T-helper 17 cell (primary cell): ENCODE measurements around the gene LPCAT1. TPM values are rescaled to one million over a fixed set of nuclear protein-coding genes. Genes with fewer than 3 reads are reported as not detected.
"Not testable (repeated sequence)": the region's sequence is repeated elsewhere in the genome, so short reads cannot be mapped to it uniquely, and the experiment has no call there.

Experiments used
- ATAC-seq: fragments of 150-1000 bp; cut with Tn5 transposase; 2 replicates; pipeline ENCODE4 v1.10.0; 2021; ENCODE audit warnings: mild to moderate bottlenecking, moderate library complexity
- DNase-seq, 3 donors: peaks; one replicate each; pipeline versions ENCODE4 v3.0.0 to v3.0.0-alpha.2; 2020 to 2021
- H3K9me3 ChIP-seq: one replicate; pipeline ENCODE4 v1.7.0; 2013; ENCODE audit warnings: low read length, mild to moderate bottlenecking; ENCODE audit not compliant: control insufficient read depth, poor library complexity, severe bottlenecking
- H3K27ac Mint-ChIP-seq: one replicate; pipeline ENCODE4 v1.8.0; 2022; ENCODE audit warnings: mild to moderate bottlenecking, moderate library complexity, mixed read lengths
- H3K27me3 Mint-ChIP-seq: one replicate; pipeline ENCODE4 v1.8.0; 2022; ENCODE audit warnings: mixed read lengths
- H3K36me3 Mint-ChIP-seq: one replicate; pipeline ENCODE4 v1.8.0; 2022; ENCODE audit warnings: low read depth, mixed read lengths
- H3K4me1 Mint-ChIP-seq: one replicate; pipeline ENCODE4 v1.8.0; 2022; ENCODE audit warnings: mild to moderate bottlenecking, mixed read lengths
- H3K4me3 Mint-ChIP-seq: one replicate; pipeline ENCODE4 v1.8.0; 2022; ENCODE audit warnings: mild to moderate bottlenecking, moderate library complexity, mixed read lengths
- total RNA-seq, 4 donors: library from RNA in 2 of 4; stranded (reverse) in 2 of 4; gene quantifications; one replicate each; pipeline ENCODE4 v1.2.3 and lab custom pipeline; 2022 to 2026

LPCAT1 gene
- total RNA-seq, 2 donors from 2014 or later, result 23.4 to 24.8 TPM

GRCh38 chr5:1561402-1561929, 37.7 kb upstream of the LPCAT1 start:
- Mint-ChIP-seq H3K4me3 (no peak overlapping the region), H3K27me3 (peaks cover 42% of the 10 kb centered on the region), H3K4me1 (no peaks in the 10 kb centered on the region), H3K36me3 (peaks cover 2% of the 10 kb centered on the region), H3K27ac (no peak overlapping the region)
- H3K9me3 ChIP-seq, result no peaks in the 10 kb centered on the region
- ATAC-seq (no peak), DNase-seq (no peak)

GRCh38 chr5:1560499-1560898, 36.7 kb upstream of the LPCAT1 start:
- ATAC-seq, H3K4me1 Mint-ChIP-seq, H3K9me3 ChIP-seq, H3K27ac Mint-ChIP-seq, H3K36me3 Mint-ChIP-seq, H3K4me3 Mint-ChIP-seq, DNase-seq: not testable (repeated sequence)
- H3K27me3 Mint-ChIP-seq, result peaks cover 44% of the 10 kb centered on the region

DNA sequence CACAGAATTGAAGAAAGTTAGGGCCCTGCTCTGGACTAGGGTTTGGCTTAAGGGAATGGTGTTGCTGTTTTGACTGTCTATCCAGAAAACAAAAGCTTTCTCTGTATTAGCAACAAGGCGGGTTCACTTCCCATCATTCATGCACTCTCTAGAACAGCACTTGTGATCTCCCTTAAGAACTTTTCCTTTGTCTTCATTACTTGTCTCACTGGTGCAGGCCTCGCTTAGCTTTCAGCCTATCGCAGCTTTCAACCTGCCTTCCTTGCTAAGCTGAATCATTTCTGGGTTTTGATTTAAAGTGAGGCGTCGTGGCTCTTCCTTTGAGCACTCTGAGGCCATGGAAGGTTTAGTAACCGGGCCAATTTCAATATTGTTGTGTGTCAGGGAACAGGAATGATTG, 35.2 kb upstream of the LPCAT1 start:
- H3K4me1 Mint-ChIP-seq, result no peaks in the 10 kb centered on the region
- no peaks in the 10 kb centered on the region for H3K9me3 ChIP-seq
- H3K27ac Mint-ChIP-seq, result no peak overlapping the region
- peaks cover 2% of the 10 kb centered on the region for H3K36me3 Mint-ChIP-seq
- no peak overlapping the region for H3K4me3 Mint-ChIP-seq
- no peak for DNase-seq
- H3K27me3 Mint-ChIP-seq, result peaks cover 55% of the 10 kb centered on the region
- no peak for ATAC-seq

GRCh38 chr5:1557114-1557873, 33.5 kb upstream of the LPCAT1 start:
- Mint-ChIP-seq H3K36me3 (peaks cover 2% of the 10 kb centered on the region), H3K27ac (no peak overlapping the region), H3K4me1 (no peaks in the 10 kb centered on the region), H3K4me3 (no peak overlapping the region), H3K27me3 (peaks cover 47% of the 10 kb centered on the region)
- H3K9me3 ChIP-seq, result no peaks in the 10 kb centered on the region
- DNase-seq (no peak), ATAC-seq (no peak)

- H3K4me1 Mint-ChIP-seq, result no peaks in the 10 kb centered on the region
- no peak overlapping the region for H3K4me3 Mint-ChIP-seq
- H3K9me3 ChIP-seq, result no peaks in the 10 kb centered on the region
- peaks cover 50% of the 10 kb centered on the region for H3K27me3 Mint-ChIP-seq
- H3K36me3 Mint-ChIP-seq, result no peaks in the 10 kb centered on the region
- no peak overlapping the region for H3K27ac Mint-ChIP-seq
- no peak for ATAC-seq
- DNase-seq, result no peak
Observed at GRCh38 chr5:1555808-1556731, 32.3 kb upstream of the LPCAT1 start.

DNA sequence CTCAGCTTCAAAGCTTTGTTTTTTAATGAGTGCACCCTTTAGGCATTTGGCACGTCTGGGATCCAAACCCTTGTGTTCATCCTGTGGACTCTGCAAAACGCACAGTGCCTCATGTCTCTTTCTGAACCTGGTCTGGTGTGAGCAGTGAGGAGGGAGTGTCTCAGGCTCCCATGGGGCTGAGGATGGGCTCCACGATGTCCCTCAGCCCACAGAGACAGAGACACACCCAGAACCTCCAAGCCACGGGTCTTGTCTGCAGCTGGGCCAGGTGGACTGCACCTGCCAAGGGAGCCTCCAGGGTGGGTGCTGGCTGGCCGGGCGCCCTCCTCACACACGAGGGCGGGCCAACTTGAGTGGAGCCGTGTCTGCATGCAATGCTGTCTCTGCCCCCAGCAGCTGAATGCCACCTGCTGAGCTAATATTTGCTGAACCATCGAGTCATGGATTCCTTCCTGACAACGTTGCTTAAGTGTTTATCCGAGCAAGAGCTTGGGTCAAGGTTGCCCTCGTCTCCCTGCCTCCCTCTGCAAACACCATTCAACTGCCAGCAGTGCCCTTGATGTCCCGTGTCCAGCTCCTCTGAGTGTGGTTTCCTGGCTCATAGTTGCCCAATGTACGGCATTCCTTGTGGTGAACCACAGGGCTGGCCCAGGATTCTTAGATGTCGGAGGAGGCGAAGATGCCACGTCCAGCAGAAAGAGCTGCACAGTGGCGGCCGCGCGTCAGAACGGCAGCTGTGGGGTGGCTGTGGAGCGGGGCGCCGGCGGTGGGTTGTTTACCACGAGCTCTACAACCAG, 31.4 kb upstream of the LPCAT1 start:
- Mint-ChIP-seq H3K4me1 (no peaks in the 10 kb centered on the region), H3K4me3 (no peak overlapping the region), H3K36me3 (no peaks in the 10 kb centered on the region), H3K27ac (no peak overlapping the region), H3K27me3 (peaks cover 43% of the 10 kb centered on the region)
- ATAC-seq (no peak), DNase-seq (no peak)
- no peaks in the 10 kb centered on the region for H3K9me3 ChIP-seq

DNA sequence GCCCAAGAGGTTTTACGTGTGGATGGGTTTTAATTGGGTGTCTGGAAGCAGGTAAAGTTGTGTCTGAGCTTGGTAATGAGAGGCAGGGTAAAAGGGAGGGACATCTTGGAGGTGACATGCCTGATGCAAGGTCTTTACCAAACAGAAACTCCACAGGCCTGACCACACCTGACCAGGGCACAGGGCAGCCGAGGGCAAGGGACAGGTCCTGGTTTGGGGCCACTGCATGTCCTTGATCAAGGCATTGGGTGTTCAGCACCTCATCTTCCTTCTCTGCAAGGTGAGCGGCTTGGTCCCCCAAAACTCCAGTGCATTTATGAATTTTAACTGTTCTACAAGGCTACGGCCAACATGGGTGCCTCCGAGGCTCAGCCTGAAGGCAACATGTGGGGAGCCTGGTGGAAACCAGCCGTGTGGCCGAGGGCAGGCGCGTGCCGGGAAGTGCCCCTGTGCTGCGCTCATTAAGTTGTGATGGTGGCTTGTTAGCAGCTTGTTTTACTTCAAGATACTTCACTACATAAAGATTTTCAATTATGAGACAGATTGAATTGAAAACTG, 30.7 kb upstream of the LPCAT1 start:
- ATAC-seq, result no peak
- H3K36me3 Mint-ChIP-seq, result no peaks in the 10 kb centered on the region
- DNase-seq, result no peak

DNA sequence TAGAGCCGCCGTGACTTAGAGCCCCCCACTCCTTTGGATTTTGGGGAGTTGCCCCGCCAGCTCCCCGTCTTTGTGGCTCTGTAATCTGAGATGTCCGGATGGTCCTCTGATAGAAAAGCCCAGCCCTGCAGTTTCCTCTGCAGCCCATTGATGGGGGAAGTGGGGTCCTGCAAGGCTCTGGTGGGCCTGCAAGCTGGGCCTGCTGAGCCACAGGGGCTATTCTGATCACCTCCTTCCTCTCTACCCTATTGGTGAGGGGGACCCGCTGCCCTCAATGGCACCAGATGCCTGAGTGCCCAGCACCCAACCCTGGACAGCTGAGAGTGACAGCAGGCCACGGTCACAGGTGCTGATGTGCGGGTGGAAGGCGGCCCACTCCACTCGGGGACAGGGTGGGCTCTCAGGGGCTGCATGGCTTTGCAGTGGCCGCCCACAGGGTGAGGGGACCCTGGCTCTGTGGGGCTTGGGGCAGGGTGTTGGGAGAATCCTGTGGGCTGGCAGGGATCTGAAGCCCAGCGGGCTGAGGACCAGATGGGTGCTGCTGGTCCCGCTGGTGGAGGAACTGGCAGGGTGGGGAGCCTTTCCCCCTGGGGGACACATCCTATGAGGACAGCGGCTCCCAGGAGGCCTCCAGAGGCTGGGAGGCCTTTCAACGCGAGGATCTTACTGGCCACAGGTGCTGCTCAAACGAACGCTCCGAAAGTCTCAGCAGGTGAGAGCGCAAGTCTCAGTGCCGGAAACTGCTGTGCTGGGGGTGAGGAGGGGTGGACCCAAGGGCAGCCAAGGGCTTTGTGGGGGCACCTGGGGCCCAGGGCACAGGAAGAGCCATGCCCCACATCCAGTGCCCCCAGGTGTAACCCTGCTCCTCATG, 30.0 kb upstream of the LPCAT1 start:
- Mint-ChIP-seq H3K4me3 (no peak overlapping the region), H3K27ac (peak overlapping the region; percentile 24), H3K27me3 (peaks cover 32% of the 10 kb centered on the region), H3K36me3 (no peaks in the 10 kb centered on the region), H3K4me1 (no peaks in the 10 kb centered on the region)
- no peak for DNase-seq
- no peaks in the 10 kb centered on the region for H3K9me3 ChIP-seq
- ATAC-seq, result no peak

More for the DNA sequence above, 30.7 kb upstream of the LPCAT1 start:
- H3K9me3 ChIP-seq, result no peaks in the 10 kb centered on the region
- Mint-ChIP-seq H3K27ac (peak overlapping the region; percentile 24), H3K4me3 (no peak overlapping the region), H3K4me1 (no peaks in the 10 kb centered on the region), H3K27me3 (peaks cover 38% of the 10 kb centered on the region)

GRCh38 chr5:1552521-1553255, 28.9 kb upstream of the LPCAT1 start:
- Mint-ChIP-seq H3K4me1 (no peaks in the 10 kb centered on the region), H3K27me3 (peaks cover 32% of the 10 kb centered on the region), H3K27ac (no peak overlapping the region), H3K36me3 (no peaks in the 10 kb centered on the region), H3K4me3 (no peak overlapping the region)
- DNase-seq (no peak), ATAC-seq (no peak)
- H3K9me3 ChIP-seq, result no peaks in the 10 kb centered on the region

DNA sequence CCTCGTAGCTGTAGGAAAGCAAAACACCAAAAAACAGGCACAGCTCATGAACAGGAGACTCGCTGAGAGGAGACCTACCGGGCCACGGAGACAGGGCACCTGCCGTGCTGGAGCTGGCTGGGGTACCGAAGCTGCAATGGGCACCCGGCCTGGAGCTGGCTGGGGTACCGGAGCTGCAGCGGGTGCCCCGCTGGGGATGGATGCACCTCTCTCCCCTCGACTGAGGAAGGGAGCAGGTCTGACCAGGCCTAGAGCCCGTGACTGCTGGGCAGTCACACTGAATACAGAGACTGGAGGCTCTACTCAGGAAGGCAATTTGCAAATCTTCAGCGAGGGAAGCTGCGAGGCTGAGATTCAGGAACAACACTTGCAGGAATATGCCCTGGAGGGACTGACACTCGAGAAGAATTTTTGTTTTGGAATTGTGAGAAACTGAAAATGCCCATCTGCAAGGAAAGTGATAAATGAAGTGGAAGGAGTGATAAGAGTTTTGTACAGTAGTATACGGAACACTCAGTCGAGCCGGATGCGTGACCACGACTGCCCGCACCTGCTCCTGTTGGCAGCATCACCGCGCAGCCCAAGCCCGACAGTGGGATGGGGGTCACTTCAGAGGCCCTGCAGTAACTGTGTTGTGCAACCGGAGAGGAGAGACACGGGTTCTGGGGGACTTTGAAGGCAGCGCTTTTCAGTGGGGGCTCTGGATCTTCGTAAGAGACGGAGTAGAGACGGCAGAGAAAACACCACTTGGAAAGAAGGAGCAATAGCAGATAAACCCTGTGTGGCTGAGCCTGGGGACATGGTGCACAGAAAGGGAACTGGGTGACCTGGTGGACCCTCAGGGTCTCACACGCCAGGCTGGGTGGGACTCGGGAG, 27.9 kb upstream of the LPCAT1 start:
- H3K27ac Mint-ChIP-seq, result no peak overlapping the region
- no peaks in the 10 kb centered on the region for H3K4me1 Mint-ChIP-seq
- H3K4me3 Mint-ChIP-seq, result no peak overlapping the region
- ATAC-seq, result no peak
- peaks cover 31% of the 10 kb centered on the region for H3K27me3 Mint-ChIP-seq
- no peaks in the 10 kb centered on the region for H3K9me3 ChIP-seq
- H3K36me3 Mint-ChIP-seq, result no peaks in the 10 kb centered on the region
- no peak for DNase-seq
